GM21717 (cell line): ENCODE results near the gene NDRG4.

ENCODE experiments used
- ATAC-seq: cut with Tn5 transposase; IDR thresholded peaks from one replicate; pipeline ENCODE4 v1.9.1; 2021; ENCODE audit warnings: mild to moderate bottlenecking, moderate library complexity; ENCODE audit not compliant: unreplicated experiment

Gene NDRG4

GRCh38 chr16:58537124-58537906 lies 37.4 kb downstream of the NDRG4 start:
- no peak for ATAC-seq

- no peak for ATAC-seq
These were observed 41.8 kb downstream of the NDRG4 start for GRCh38 chr16:58541711-58542110.

GRCh38 chr16:58542291-58542690 lies 42.3 kb downstream of the NDRG4 start:
- no peak for ATAC-seq

GRCh38 chr16:58543685-58544084 lies 43.7 kb downstream of the NDRG4 start:
- no peak for ATAC-seq

- no peak for ATAC-seq
These were observed 48.4 kb downstream of the NDRG4 start for GRCh38 chr16:58548378-58548777.

GRCh38 chr16:58551496-58551895 lies 51.6 kb downstream of the NDRG4 start:
- ATAC-seq, result no peak

GRCh38 chr16:58556678-58557077 lies 56.7 kb downstream of the NDRG4 start:
- no peak for ATAC-seq
